ENCODE measurements around the gene CD33.

DNA sequence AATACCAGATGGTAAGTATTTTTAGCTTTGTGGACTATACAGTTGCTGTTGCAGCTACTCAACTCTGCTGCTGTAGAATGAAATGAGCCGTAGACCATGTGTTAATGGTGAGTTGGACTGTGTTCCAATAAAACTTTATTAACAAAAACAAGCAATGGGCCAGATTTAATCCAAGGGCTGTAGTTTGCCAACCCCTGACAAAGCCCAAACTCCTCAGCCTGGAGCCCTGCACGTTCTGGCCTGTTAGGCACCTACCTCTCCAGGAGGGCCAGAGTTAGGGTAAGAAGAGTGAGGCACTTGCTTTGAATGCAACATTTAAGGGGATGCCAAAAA lies 36.7 kb upstream of the CD33 start:
- TF ChIP-seq, protein P1, sequence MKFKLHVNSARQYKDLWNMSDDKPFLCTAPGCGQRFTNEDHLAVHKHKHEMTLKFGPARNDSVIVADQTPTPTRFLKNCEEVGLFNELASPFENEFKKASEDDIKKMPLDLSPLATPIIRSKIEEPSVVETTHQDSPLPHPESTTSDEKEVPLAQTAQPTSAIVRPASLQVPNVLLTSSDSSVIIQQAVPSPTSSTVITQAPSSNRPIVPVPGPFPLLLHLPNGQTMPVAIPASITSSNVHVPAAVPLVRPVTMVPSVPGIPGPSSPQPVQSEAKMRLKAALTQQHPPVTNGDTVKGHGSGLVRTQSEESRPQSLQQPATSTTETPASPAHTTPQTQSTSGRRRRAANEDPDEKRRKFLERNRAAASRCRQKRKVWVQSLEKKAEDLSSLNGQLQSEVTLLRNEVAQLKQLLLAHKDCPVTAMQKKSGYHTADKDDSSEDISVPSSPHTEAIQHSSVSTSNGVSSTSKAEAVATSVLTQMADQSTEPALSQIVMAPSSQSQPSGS (CRISPR knock-in tag; IDR thresholded peaks at IDR 0.05; ENCODE audit: borderline replicate concordance, low read depth): no peak
- TF ChIP-seq, protein P2, sequence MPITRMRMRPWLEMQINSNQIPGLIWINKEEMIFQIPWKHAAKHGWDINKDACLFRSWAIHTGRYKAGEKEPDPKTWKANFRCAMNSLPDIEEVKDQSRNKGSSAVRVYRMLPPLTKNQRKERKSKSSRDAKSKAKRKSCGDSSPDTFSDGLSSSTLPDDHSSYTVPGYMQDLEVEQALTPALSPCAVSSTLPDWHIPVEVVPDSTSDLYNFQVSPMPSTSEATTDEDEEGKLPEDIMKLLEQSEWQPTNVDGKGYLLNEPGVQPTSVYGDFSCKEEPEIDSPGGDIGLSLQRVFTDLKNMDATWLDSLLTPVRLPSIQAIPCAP (CRISPR knock-in tag; IDR thresholded peaks at IDR 0.05): no peak
- TF ChIP-seq FOXK1 (CRISPR knock-in tag; IDR thresholded peaks at IDR 0.05) (no peak), ESRRA (CRISPR knock-in tag; IDR thresholded peaks at IDR 0.05; ENCODE audit: borderline replicate concordance) (no peak), NR3C1 (CRISPR knock-in tag; conservative IDR thresholded peaks at IDR 0.05; ENCODE audit: low read depth) (no peak), NR2C2 (CRISPR knock-in tag; IDR thresholded peaks at IDR 0.05) (no peak), KAT7 (CRISPR knock-in tag; IDR thresholded peaks at IDR 0.05; ENCODE audit: borderline replicate concordance) (no peak), TP53 (CRISPR knock-in tag; IDR thresholded peaks at IDR 0.05) (no peak)
- TF ChIP-seq, protein P3, sequence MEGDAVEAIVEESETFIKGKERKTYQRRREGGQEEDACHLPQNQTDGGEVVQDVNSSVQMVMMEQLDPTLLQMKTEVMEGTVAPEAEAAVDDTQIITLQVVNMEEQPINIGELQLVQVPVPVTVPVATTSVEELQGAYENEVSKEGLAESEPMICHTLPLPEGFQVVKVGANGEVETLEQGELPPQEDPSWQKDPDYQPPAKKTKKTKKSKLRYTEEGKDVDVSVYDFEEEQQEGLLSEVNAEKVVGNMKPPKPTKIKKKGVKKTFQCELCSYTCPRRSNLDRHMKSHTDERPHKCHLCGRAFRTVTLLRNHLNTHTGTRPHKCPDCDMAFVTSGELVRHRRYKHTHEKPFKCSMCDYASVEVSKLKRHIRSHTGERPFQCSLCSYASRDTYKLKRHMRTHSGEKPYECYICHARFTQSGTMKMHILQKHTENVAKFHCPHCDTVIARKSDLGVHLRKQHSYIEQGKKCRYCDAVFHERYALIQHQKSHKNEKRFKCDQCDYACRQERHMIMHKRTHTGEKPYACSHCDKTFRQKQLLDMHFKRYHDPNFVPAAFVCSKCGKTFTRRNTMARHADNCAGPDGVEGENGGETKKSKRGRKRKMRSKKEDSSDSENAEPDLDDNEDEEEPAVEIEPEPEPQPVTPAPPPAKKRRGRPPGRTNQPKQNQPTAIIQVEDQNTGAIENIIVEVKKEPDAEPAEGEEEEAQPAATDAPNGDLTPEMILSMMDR (IDR thresholded peaks at IDR 0.05): no peak
- TF ChIP-seq, protein P4, sequence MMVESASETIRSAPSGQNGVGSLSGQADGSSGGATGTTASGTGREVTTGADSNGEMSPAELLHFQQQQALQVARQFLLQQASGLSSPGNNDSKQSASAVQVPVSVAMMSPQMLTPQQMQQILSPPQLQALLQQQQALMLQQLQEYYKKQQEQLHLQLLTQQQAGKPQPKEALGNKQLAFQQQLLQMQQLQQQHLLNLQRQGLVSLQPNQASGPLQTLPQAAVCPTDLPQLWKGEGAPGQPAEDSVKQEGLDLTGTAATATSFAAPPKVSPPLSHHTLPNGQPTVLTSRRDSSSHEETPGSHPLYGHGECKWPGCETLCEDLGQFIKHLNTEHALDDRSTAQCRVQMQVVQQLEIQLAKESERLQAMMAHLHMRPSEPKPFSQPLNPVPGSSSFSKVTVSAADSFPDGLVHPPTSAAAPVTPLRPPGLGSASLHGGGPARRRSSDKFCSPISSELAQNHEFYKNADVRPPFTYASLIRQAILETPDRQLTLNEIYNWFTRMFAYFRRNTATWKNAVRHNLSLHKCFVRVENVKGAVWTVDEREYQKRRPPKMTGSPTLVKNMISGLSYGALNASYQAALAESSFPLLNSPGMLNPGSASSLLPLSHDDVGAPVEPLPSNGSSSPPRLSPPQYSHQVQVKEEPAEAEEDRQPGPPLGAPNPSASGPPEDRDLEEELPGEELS (CRISPR knock-in tag; IDR thresholded peaks at IDR 0.05): no peak
- TF ChIP-seq, protein P5, sequence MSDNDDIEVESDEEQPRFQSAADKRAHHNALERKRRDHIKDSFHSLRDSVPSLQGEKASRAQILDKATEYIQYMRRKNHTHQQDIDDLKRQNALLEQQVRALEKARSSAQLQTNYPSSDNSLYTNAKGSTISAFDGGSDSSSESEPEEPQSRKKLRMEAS (CRISPR knock-in tag; IDR thresholded peaks at IDR 0.05): no peak
- TF ChIP-seq, protein P6, sequence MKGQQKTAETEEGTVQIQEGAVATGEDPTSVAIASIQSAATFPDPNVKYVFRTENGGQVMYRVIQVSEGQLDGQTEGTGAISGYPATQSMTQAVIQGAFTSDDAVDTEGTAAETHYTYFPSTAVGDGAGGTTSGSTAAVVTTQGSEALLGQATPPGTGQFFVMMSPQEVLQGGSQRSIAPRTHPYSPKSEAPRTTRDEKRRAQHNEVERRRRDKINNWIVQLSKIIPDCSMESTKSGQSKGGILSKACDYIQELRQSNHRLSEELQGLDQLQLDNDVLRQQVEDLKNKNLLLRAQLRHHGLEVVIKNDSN (CRISPR knock-in tag; IDR thresholded peaks at IDR 0.05): no peak
